K562 (cell line): ENCODE measurements around the gene IL6ST. TPM values are rescaled to one million over a fixed set of nuclear protein-coding genes. Genes with fewer than 3 reads are reported as not detected.

ENCODE experiments used
- ATAC-seq: fragments of 200-7000 bp; cut with Tn5 transposase; 3 replicates; pipeline ENCODE4 v1.9.1; 2020; ENCODE audit warnings: moderate library complexity
- BruUV-seq: library from RNA; stranded (reverse); fragments of 400-500 nt; replicated peaks from 2 replicates; lab custom pipeline; 2021; lab: Mats Ljungman, UMichigan
- CTCF ChIA-PET: fragments of 300-600 bp; formaldehyde crosslinking; extraction: SDS; loops from one replicate; lab custom pipeline; 2021; ENCODE audit warnings: low intra/inter-chr PET ratio; lab: Yijun Ruan, JAX
- POLR2A ChIA-PET: fragments of 300-600, 350-650 bp; sonication (Branson Sonifier 250); formaldehyde crosslinking; extraction: SDS; loops from one replicate; lab custom pipeline; 2021; ENCODE audit warnings: antibody characterized with exemption, inconsistent platforms; lab: Yijun Ruan, JAX
- DNase-seq, 4 experiments: peaks; one replicate each; pipeline versions ENCODE4 v3.0.0 to v3.0.0-alpha.2; 2011 to 2018; ENCODE audit warnings: low spot score in 3 of 4, mixed read lengths in 3 of 4; ENCODE audit errors: extremely low read depth in 1 of 4
- FAIRE-seq: peaks from 2 replicates; lab custom pipeline; 2011; peaks lifted over from hg19 to GRCh38; lab: Jason Lieb, UNC
- H2AFZ ChIP-seq: 2 replicates; pipeline ENCODE4 v1.6.0; 2011; ENCODE audit warnings: low read depth, low read length, control low read depth, inconsistent platforms
- H3K27ac ChIP-seq: fragments of 200-600 bp; 3 replicates; pipeline ENCODE4 v1.8.0; 2011; ENCODE audit warnings: low read depth, mild to moderate bottlenecking, control low read depth, inconsistent platforms, low read length, moderate library complexity, mixed read lengths; ENCODE audit errors: extremely low read depth
- H3K27me3 ChIP-seq, 2 experiments: fragments of 300-600 bp in 1 of 2; 2 replicates in 1 of 2; 3 replicates in 1 of 2; pipeline versions ENCODE4 v1.6.0 to v1.8.0; 2011; ENCODE audit warnings: inconsistent platforms in 2 of 2, low read length in 2 of 2, mild to moderate bottlenecking in 1 of 2, mixed read lengths in 1 of 2, moderate library complexity in 1 of 2; ENCODE audit not compliant: control insufficient read depth in 2 of 2, insufficient read depth in 2 of 2
- H3K36me3 ChIP-seq: fragments of 300-600 bp; 3 replicates; pipeline ENCODE4 v1.8.0; 2011; ENCODE audit warnings: mild to moderate bottlenecking, low read length, inconsistent platforms; ENCODE audit not compliant: control insufficient read depth, insufficient read depth
- H3K4me1 ChIP-seq, 2 experiments: fragments of 200-600 bp in 1 of 2; replicated peaks in 1 of 2; 2 replicates in 1 of 2; 3 replicates in 1 of 2; pipeline versions ENCODE4 v1.5.1 to v1.8.0; 2011; ENCODE audit warnings: inconsistent platforms in 2 of 2, low read length in 2 of 2, mild to moderate bottlenecking in 1 of 2, mixed read lengths in 1 of 2, moderate library complexity in 1 of 2; ENCODE audit not compliant: control insufficient read depth in 2 of 2, insufficient read depth in 2 of 2
- H3K4me2 ChIP-seq: 2 replicates; pipeline ENCODE4 v1.6.1; 2011; ENCODE audit warnings: low read length, control low read depth, inconsistent platforms, mixed read lengths; ENCODE audit not compliant: insufficient read depth
- H3K4me3 ChIP-seq: fragments of 200-600 bp; sonication (generic), shearing (Covaris generic); 2 replicates; pipeline ENCODE4 v1.5.1; 2016; ENCODE audit warnings: control low read depth, inconsistent platforms
- H3K79me2 ChIP-seq: fragments of 200-600 bp; 3 replicates; pipeline ENCODE4 v1.8.0; 2011; ENCODE audit warnings: low read length, inconsistent platforms; ENCODE audit not compliant: control insufficient read depth, insufficient read depth
- H3K9ac ChIP-seq, 2 experiments: 2 replicates each; pipeline versions ENCODE4 v1.6.0 to v1.6.1; 2011; ENCODE audit warnings: low read depth in 2 of 2, low read length in 2 of 2, control low read depth in 1 of 2, inconsistent platforms in 1 of 2, mild to moderate bottlenecking in 1 of 2, mixed read lengths in 1 of 2; ENCODE audit not compliant: insufficient read depth in 1 of 2
- H3K9me1 ChIP-seq: one replicate; pipeline ENCODE4 v1.6.0; 2011; ENCODE audit warnings: inconsistent platforms, mild to moderate bottlenecking, low read length, moderate library complexity; ENCODE audit not compliant: control insufficient read depth, insufficient read depth
- H3K9me3 ChIP-seq: replicated peaks from 2 replicates; pipeline ENCODE4 v1.5.1; 2011; ENCODE audit warnings: low read depth, low read length, inconsistent platforms; ENCODE audit not compliant: control insufficient read depth, insufficient read depth
- H4K20me1 ChIP-seq: replicated peaks from 2 replicates; pipeline ENCODE4 v1.6.1; 2011; ENCODE audit warnings: low read length, inconsistent platforms, mixed read lengths; ENCODE audit not compliant: control insufficient read depth, insufficient read depth
- ERF ChIP-seq: fragments of 450-650 bp; formaldehyde crosslinking; IDR thresholded peaks from 2 replicates; pipeline ENCODE4 v1.4.0; 2020; ENCODE audit warnings: mild to moderate bottlenecking, mixed read lengths
- GTF2A2 ChIP-seq: IDR thresholded peaks from 2 replicates; pipeline ENCODE4 v1.6.1; 2016; ENCODE audit warnings: mild to moderate bottlenecking, missing genetic modification characterization, missing compliant biosample characterization
- KDM4B ChIP-seq, 2 experiments: fragments of 450-650 bp in 1 of 2; sonication (generic) in 1 of 2; IDR thresholded peaks; 2 replicates each; pipeline ENCODE4 v1.6.1; 2016 to 2017; ENCODE audit warnings: borderline replicate concordance in 2 of 2, antibody characterized with exemption in 1 of 2, low read depth in 1 of 2, mild to moderate bottlenecking in 1 of 2
- NUFIP1 ChIP-seq: fragments of 450-650 bp; IDR thresholded peaks from 2 replicates; pipeline ENCODE4 v1.6.1; 2018; ENCODE audit not compliant: partially characterized antibody
- POLR3A ChIP-seq: IDR thresholded peaks from 2 replicates; pipeline ENCODE4 v1.6.1; 2011; ENCODE audit warnings: borderline replicate concordance, mild to moderate bottlenecking, moderate library complexity; ENCODE audit not compliant: insufficient read length, insufficient read depth; ENCODE audit errors: extremely low read depth
- PPARD ChIP-seq: fragments of 250-450 bp; sonication (Bioruptor Pico); IDR thresholded peaks from 2 replicates; pipeline ENCODE4 v1.8.0; 2022; ENCODE audit warnings: inconsistent platforms, mild to moderate bottlenecking, moderate library complexity
- PTBP1 ChIP-seq: fragments of 200-400 bp; formaldehyde crosslinking; IDR thresholded peaks from 2 replicates; pipeline ENCODE4 v1.6.1; 2017; ENCODE audit warnings: low read depth, low read length
- RBM39 ChIP-seq: fragments of 200-400 bp; formaldehyde crosslinking; optimal IDR thresholded peaks from 2 replicates; pipeline ENCODE3; 2018; ENCODE audit warnings: low read depth, low read length
- SMAD2 ChIP-seq: fragments of 150-350 bp; IDR thresholded peaks from 2 replicates; pipeline ENCODE4 v1.6.1; 2014; ENCODE audit warnings: low read depth, mild to moderate bottlenecking, low read length
- TEAD1 ChIP-seq, 2 experiments: fragments of 450-650 bp in 1 of 2; sonication (generic) in 1 of 2; formaldehyde crosslinking; IDR thresholded peaks; 2 replicates each; pipeline versions ENCODE4 v1.4.0 to v1.8.0; 2020 to 2022; ENCODE audit warnings: mild to moderate bottlenecking in 2 of 2, missing genetic modification reagents in 1 of 2
- WGBS: fragments of 100-300 bp; shearing (Covaris generic); methylation state at CpG from one replicate; pipeline ENCODE4 v1.1.6; 2016; ENCODE audit warnings: low coverage, mixed read lengths; ENCODE audit not compliant: insufficient coverage; ENCODE audit errors: missing lambda C conversion rate; 5-methylcytosine and 5-hydroxymethylcytosine counted together
- in situ Hi-C: fragments of 300-500 bp; cut with MboI; formaldehyde crosslinking; loops from 4 replicates; pipeline ENCODE4 v1.15.0; 2018; ENCODE audit warnings: inconsistent platforms, mixed read lengths
- intact Hi-C: fragments of 100-400 bp; cut with micrococcal nuclease; formaldehyde crosslinking; loops from 2 replicates; pipeline ENCODE4 v1.14.2; 2022
- polyA plus RNA-seq, 8 experiments: library from polyadenylated mRNA; depleted of rRNA in 4 of 8; stranded (reverse) in 5 of 8; unstranded in 3 of 8; fragments of >200 nt; fragmentation: Nextera tagmentation in 2 of 8; fragmentation: Illumina TruSeq in 1 of 8; extraction: Ambion mirVana in 2 of 8; extraction: Trizol in 1 of 8; gene quantifications; 2 replicates each; pipeline versions ENCODE4 v1.2.1 to v1.2.3, GENCODE V29; 2011 to 2014; ENCODE audit warnings: inconsistent platforms in 1 of 8, missing spikeins in 1 of 8
- total RNA-seq, 7 experiments: library from RNA; depleted of rRNA in 6 of 7; stranded (reverse); fragments of >200 nt in 6 of 7; fragmentation: Illumina TruSeq in 2 of 7; extraction: Trizol in 2 of 7; gene quantifications; 2 replicates each; pipeline versions ENCODE4 v1.2.1 to v1.2.3, GENCODE V29; 2011 to 2021; ENCODE audit warnings: low replicate concordance in 1 of 7
- TF ChIP-seq, protein P1 (sequence below), 2 experiments: fragments of 450-650 bp; IDR thresholded peaks; 2 replicates each; pipeline ENCODE4 v1.6.1; 2018; ENCODE audit warnings: mild to moderate bottlenecking in 2 of 2, low read depth in 1 of 2; ENCODE audit not compliant: partially characterized antibody in 2 of 2
- TF ChIP-seq, protein P2 (sequence below): sonication (generic); formaldehyde crosslinking; IDR thresholded peaks from 2 replicates; pipeline ENCODE4 v1.8.0; 2022; ENCODE audit warnings: mild to moderate bottlenecking, missing genetic modification reagents
- TF ChIP-seq, protein P3 (sequence below): fragments of 250-450 bp; sonication (Bioruptor Pico); IDR thresholded peaks from 2 replicates; pipeline ENCODE4 v1.4.0; 2020; ENCODE audit warnings: mild to moderate bottlenecking, moderate library complexity
- TF ChIP-seq, protein P4 (sequence below): fragments of 250-450 bp; sonication (Bioruptor Pico); IDR thresholded peaks from 2 replicates; pipeline ENCODE4 v1.8.0; 2022; ENCODE audit warnings: moderate library complexity, mild to moderate bottlenecking, inconsistent platforms
- TF ChIP-seq, protein P5 (sequence below): fragments of 450-650 bp; formaldehyde crosslinking; IDR thresholded peaks from 2 replicates; pipeline ENCODE4 v1.4.0; 2020; ENCODE audit warnings: mild to moderate bottlenecking

The IL6ST gene
- total and polyA plus RNA-seq, 9 of the 15 experiments (the other 6 are each of a cell fraction or from before 2014, with no cell fraction given), result 2.0 to 27.0 (median 7.9) TPM

DNA sequence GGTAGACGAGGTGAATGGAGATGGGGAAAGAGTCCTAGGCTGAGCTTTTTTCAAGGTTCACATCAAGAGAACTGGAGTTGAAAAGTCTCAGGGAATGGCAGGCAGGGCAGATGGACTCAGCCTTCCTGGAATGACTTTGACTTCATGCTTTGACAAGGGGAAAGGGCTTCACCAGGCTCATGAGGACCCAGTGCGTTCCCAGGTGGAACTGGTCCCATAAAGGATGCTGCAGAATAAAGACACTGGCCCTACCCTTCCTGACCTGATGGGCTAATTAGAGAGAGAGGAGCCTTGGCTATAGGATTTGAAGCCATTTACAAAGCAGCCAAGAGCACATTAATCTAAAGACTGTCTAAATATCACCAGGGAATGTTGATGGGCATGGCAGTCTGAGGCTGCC lies 79.8 kb downstream of the IL6ST start:
- no peak overlapping the region for H2AFZ ChIP-seq
- ATAC-seq (no peak), FAIRE-seq (no peak), DNase-seq (no peak)
- no peak overlapping the region for H3K9ac ChIP-seq
- BruUV-seq, result no TSS peak
- no peak overlapping the region for H3K4me2 ChIP-seq
- H3K4me1 ChIP-seq, result no peaks in the 10 kb centered on the region
- H3K36me3 ChIP-seq, result no peaks in the 10 kb centered on the region
- in situ Hi-C loops, result no loop called here
- WGBS, result 13% methylated on average over 2 of the region's 2 CpGs
- intact Hi-C loops, result no loop called here
- no peaks in the 10 kb centered on the region; the same call in 1 of the 2 replicates for H4K20me1 ChIP-seq
- no peaks in the 10 kb centered on the region for H3K9me1 ChIP-seq
- H3K4me3 ChIP-seq, result no peak overlapping the region
- H3K79me2 ChIP-seq, result no peaks in the 10 kb centered on the region
- CTCF ChIA-PET, result no interaction called here
- H3K9me3 ChIP-seq, result no peaks in the 10 kb centered on the region
- POLR2A ChIA-PET, result no interaction called here
- H3K27ac ChIP-seq, result no peak overlapping the region
- peaks cover 0 to 45% of the 10 kb centered on the region in 2 experiments; a peak in 3 of 5 replicates for H3K27me3 ChIP-seq
- TF ChIP-seq PTBP1, result no peak
- TF ChIP-seq, protein P1, sequence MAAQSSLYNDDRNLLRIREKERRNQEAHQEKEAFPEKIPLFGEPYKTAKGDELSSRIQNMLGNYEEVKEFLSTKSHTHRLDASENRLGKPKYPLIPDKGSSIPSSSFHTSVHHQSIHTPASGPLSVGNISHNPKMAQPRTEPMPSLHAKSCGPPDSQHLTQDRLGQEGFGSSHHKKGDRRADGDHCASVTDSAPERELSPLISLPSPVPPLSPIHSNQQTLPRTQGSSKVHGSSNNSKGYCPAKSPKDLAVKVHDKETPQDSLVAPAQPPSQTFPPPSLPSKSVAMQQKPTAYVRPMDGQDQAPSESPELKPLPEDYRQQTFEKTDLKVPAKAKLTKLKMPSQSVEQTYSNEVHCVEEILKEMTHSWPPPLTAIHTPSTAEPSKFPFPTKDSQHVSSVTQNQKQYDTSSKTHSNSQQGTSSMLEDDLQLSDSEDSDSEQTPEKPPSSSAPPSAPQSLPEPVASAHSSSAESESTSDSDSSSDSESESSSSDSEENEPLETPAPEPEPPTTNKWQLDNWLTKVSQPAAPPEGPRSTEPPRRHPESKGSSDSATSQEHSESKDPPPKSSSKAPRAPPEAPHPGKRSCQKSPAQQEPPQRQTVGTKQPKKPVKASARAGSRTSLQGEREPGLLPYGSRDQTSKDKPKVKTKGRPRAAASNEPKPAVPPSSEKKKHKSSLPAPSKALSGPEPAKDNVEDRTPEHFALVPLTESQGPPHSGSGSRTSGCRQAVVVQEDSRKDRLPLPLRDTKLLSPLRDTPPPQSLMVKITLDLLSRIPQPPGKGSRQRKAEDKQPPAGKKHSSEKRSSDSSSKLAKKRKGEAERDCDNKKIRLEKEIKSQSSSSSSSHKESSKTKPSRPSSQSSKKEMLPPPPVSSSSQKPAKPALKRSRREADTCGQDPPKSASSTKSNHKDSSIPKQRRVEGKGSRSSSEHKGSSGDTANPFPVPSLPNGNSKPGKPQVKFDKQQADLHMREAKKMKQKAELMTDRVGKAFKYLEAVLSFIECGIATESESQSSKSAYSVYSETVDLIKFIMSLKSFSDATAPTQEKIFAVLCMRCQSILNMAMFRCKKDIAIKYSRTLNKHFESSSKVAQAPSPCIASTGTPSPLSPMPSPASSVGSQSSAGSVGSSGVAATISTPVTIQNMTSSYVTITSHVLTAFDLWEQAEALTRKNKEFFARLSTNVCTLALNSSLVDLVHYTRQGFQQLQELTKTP (IDR thresholded peaks at IDR 0.05; ENCODE audit: low read depth in 1 of 2, partially characterized antibody in 2 of 2), result no peak
- TF ChIP-seq NUFIP1, result no peak
- TF ChIP-seq PPARD (CRISPR knock-in tag), result no peak
- TF ChIP-seq TEAD1 (CRISPR knock-in tag; IDR thresholded peaks at IDR 0.05), result no peak
- no peak for TF ChIP-seq KDM4B (IDR thresholded peaks at IDR 0.05; ENCODE audit: borderline replicate concordance in 2 of 2, low read depth in 1 of 2)
- TF ChIP-seq ERF (CRISPR knock-in tag), result no peak
- TF ChIP-seq POLR3A, result no peak
- no peak for TF ChIP-seq RBM39
- TF ChIP-seq, protein P2, sequence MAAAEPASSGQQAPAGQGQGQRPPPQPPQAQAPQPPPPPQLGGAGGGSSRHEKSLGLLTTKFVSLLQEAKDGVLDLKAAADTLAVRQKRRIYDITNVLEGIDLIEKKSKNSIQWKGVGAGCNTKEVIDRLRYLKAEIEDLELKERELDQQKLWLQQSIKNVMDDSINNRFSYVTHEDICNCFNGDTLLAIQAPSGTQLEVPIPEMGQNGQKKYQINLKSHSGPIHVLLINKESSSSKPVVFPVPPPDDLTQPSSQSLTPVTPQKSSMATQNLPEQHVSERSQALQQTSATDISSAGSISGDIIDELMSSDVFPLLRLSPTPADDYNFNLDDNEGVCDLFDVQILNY (CRISPR knock-in tag), result no peak
- TF ChIP-seq, protein P3, sequence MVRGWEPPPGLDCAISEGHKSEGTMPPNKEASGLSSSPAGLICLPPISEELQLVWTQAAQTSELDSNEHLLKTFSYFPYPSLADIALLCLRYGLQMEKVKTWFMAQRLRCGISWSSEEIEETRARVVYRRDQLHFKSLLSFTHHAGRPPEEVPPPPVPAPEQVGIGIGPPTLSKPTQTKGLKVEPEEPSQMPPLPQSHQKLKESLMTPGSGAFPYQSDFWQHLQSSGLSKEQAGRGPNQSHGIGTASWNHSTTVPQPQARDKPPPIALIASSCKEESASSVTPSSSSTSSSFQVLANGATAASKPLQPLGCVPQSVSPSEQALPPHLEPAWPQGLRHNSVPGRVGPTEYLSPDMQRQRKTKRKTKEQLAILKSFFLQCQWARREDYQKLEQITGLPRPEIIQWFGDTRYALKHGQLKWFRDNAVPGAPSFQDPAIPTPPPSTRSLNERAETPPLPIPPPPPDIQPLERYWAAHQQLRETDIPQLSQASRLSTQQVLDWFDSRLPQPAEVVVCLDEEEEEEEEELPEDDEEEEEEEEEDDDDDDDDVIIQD, result no peak
- TF ChIP-seq, protein P4, sequence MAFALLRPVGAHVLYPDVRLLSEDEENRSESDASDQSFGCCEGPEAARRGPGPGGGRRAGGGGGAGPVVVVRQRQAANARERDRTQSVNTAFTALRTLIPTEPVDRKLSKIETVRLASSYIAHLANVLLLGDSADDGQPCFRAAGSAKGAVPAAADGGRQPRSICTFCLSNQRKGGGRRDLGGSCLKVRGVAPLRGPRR (CRISPR knock-in tag), result no peak
- TF ChIP-seq SMAD2, result no peak
- TF ChIP-seq, protein P5, sequence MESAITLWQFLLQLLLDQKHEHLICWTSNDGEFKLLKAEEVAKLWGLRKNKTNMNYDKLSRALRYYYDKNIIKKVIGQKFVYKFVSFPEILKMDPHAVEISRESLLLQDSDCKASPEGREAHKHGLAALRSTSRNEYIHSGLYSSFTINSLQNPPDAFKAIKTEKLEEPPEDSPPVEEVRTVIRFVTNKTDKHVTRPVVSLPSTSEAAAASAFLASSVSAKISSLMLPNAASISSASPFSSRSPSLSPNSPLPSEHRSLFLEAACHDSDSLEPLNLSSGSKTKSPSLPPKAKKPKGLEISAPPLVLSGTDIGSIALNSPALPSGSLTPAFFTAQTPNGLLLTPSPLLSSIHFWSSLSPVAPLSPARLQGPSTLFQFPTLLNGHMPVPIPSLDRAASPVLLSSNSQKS, result no peak
- TF ChIP-seq GTF2A2 (tag), result no peak
